Sigmoid colon (tissue), 4 donors: ENCODE data around the gene LY6G6F.

Experiments used
- EP300 ChIP-seq, 4 donors: sonication (generic); formaldehyde crosslinking; IDR thresholded peaks; one replicate each; pipeline ENCODE4 v1.6.1; 2017; ENCODE audit warnings: antibody characterized with exemption in 4 of 4
- POLR2A ChIP-seq, 2 donors: fragments of 450-650 bp; IDR thresholded peaks; one replicate each; pipeline ENCODE4 v1.6.1; 2016; ENCODE audit warnings: antibody characterized with exemption in 2 of 2, mild to moderate bottlenecking in 2 of 2, moderate library complexity in 2 of 2
- POLR2AphosphoS5 ChIP-seq, 4 donors: sonication (generic); formaldehyde crosslinking; IDR thresholded peaks; one replicate each; pipeline ENCODE4 v1.6.1; 2017; ENCODE audit warnings: antibody characterized with exemption in 4 of 4

GRCh38 chr6:31723245-31723979, 16.7 kb downstream of the LY6G6F start, which contains the start of gene MPIG6B:
- TF ChIP-seq POLR2A (IDR thresholded peaks at IDR 0.05) (no peak), EP300 (IDR thresholded peaks at IDR 0.05) (no peak), POLR2AphosphoS5 (IDR thresholded peaks at IDR 0.05) (no peak)
